Nephron (organoid): ENCODE measurements around the gene RHBDF1.
A peak's percentile ranks its signal among the peaks of the same experiment; 100 is the strongest.

Experiments
- H3K27ac Mint-ChIP-seq, 3 experiments: 2 replicates each; pipeline ENCODE4 v1.8.0; 2020; ENCODE audit warnings: mixed read lengths in 3 of 3, mild to moderate bottlenecking in 2 of 3, moderate library complexity in 1 of 3
- H3K27me3 Mint-ChIP-seq: 2 replicates; pipeline ENCODE4 v1.8.0; 2021; ENCODE audit warnings: low read depth, mild to moderate bottlenecking, moderate library complexity, mixed read lengths
- H3K36me3 Mint-ChIP-seq: 2 replicates; pipeline ENCODE4 v1.8.0; 2020; ENCODE audit warnings: low read depth, mixed read lengths
- H3K4me1 Mint-ChIP-seq: 2 replicates; pipeline ENCODE4 v1.8.0; 2020; ENCODE audit warnings: mixed read lengths
- H3K4me3 Mint-ChIP-seq, 3 experiments: 2 replicates each; pipeline ENCODE4 v1.8.0; 2020; ENCODE audit warnings: mild to moderate bottlenecking in 3 of 3, mixed read lengths in 3 of 3, moderate library complexity in 2 of 3
- H3K9me3 Mint-ChIP-seq: 2 replicates; pipeline ENCODE4 v1.8.0; 2020; ENCODE audit warnings: mixed read lengths
- TF ChIP-seq, protein P1 (sequence below), 3 experiments: fragments of 200-600 bp; sonication (generic); IDR thresholded peaks; one replicate each; pipeline ENCODE4 v1.5.0; 2021; ENCODE audit warnings: antibody characterized with exemption in 3 of 3; ENCODE audit not compliant: unreplicated experiment in 3 of 3

The RHBDF1 gene, protein sequence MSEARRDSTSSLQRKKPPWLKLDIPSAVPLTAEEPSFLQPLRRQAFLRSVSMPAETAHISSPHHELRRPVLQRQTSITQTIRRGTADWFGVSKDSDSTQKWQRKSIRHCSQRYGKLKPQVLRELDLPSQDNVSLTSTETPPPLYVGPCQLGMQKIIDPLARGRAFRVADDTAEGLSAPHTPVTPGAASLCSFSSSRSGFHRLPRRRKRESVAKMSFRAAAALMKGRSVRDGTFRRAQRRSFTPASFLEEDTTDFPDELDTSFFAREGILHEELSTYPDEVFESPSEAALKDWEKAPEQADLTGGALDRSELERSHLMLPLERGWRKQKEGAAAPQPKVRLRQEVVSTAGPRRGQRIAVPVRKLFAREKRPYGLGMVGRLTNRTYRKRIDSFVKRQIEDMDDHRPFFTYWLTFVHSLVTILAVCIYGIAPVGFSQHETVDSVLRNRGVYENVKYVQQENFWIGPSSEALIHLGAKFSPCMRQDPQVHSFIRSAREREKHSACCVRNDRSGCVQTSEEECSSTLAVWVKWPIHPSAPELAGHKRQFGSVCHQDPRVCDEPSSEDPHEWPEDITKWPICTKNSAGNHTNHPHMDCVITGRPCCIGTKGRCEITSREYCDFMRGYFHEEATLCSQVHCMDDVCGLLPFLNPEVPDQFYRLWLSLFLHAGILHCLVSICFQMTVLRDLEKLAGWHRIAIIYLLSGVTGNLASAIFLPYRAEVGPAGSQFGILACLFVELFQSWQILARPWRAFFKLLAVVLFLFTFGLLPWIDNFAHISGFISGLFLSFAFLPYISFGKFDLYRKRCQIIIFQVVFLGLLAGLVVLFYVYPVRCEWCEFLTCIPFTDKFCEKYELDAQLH

DNA sequence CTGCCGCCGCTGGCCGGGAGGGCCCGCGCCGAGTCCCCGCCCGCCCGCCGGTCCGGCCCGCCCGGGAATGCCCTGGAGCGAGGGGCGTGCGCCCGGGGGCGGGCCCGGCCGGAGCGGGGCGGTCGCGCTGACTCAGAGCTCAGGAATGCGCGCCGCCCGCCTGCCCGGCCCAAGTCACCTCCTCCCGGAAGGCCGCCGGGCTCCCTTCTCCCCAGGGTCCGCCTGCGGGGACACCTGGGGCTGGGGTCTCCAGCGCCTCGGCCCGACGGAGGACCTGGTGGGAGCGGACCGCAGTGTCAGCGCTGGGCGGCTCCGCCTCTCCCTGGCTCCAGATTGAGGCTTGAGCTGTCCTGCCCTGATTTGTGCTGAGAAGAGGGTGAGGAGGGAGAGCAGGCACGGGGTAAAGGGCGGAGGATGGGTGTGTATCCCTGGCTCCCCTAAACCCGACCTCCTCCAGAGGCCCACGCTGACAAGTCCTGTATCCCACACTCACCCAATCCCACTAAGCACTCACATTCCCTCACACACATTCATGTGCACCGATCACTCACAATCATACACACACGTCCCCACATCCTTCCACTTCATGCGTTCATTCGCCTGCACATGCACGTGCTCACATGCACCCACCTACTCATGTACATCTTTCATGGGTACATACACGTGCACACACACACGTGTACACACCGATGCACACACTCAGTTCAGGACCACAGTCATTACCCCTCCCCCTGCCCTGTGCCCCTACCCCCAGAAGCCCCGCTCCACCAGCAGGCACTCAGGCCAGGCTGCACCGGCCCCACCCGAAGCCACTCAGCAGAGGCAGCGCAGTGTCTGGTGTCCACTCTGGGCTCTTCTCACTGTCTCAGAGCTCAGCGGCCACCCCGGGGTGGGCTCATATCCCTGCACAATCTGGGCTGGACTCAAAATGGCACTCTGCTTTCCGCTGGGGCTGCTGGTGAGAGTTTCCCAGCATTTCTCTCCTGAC, at the start of gene RHBDF1:
RHBDF1 (minus strand) TSS at position 71 of the 988 bp plus-strand sequence. CDS start 7,616 bp downstream, outside the sequence.
- TF ChIP-seq, protein P1, sequence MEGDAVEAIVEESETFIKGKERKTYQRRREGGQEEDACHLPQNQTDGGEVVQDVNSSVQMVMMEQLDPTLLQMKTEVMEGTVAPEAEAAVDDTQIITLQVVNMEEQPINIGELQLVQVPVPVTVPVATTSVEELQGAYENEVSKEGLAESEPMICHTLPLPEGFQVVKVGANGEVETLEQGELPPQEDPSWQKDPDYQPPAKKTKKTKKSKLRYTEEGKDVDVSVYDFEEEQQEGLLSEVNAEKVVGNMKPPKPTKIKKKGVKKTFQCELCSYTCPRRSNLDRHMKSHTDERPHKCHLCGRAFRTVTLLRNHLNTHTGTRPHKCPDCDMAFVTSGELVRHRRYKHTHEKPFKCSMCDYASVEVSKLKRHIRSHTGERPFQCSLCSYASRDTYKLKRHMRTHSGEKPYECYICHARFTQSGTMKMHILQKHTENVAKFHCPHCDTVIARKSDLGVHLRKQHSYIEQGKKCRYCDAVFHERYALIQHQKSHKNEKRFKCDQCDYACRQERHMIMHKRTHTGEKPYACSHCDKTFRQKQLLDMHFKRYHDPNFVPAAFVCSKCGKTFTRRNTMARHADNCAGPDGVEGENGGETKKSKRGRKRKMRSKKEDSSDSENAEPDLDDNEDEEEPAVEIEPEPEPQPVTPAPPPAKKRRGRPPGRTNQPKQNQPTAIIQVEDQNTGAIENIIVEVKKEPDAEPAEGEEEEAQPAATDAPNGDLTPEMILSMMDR (IDR thresholded peaks at IDR 0.05; ENCODE audit: unreplicated experiment in 3 of 3) = no peak
- Mint-ChIP-seq H3K4me1 (peaks cover 51% of the 10 kb centered on the region), H3K4me3 (peak within 1 kb of the TSS; percentile 85 to 95 (median 91)), H3K9me3 (no peaks in the 10 kb centered on the region), H3K36me3 (no peaks in the 10 kb centered on the region), H3K27ac (peak within 1 kb of the TSS; percentile 87 to 97 (median 95)), H3K27me3 (no peaks in the 10 kb centered on the region)

DNA sequence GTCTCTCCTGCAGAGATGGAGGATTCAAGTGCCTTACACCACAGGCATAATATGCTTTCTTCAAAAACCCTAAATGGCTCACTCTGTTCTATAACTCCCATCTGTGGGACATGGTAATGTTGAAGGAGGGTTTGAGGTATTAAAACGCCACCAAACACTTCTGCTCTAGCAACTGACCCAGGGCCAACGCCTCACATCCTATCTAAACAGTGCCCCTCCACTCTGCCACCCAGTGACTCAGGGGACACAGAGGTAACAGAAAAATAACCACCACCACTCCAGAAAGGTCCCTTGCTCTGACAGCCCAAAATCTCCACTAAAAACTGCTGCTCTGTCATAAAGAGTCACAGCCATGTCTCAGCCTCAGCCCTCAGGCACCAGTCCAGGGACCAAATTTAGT, 48.3 kb upstream of the RHBDF1 start:
- no peaks in the 10 kb centered on the region for H3K27me3 Mint-ChIP-seq
- TF ChIP-seq, protein P1 (IDR thresholded peaks at IDR 0.05; ENCODE audit: unreplicated experiment in 3 of 3) = no peak
- no peaks in the 10 kb centered on the region for H3K4me1 Mint-ChIP-seq
- H3K36me3 Mint-ChIP-seq = peaks cover 6% of the 10 kb centered on the region
- no peak overlapping the region for H3K27ac Mint-ChIP-seq
- no peak overlapping the region for H3K4me3 Mint-ChIP-seq
- no peaks in the 10 kb centered on the region for H3K9me3 Mint-ChIP-seq

GRCh38 chr16:119835-120491, 47.5 kb upstream of the RHBDF1 start:
- H3K4me1 Mint-ChIP-seq = no peaks in the 10 kb centered on the region
- H3K4me3 Mint-ChIP-seq = no peak overlapping the region
- H3K27ac Mint-ChIP-seq = no peak overlapping the region
- no peaks in the 10 kb centered on the region for H3K27me3 Mint-ChIP-seq
- TF ChIP-seq, protein P1 (IDR thresholded peaks at IDR 0.05; ENCODE audit: unreplicated experiment in 3 of 3) = no peak
- no peaks in the 10 kb centered on the region for H3K9me3 Mint-ChIP-seq
- H3K36me3 Mint-ChIP-seq = peaks cover 6% of the 10 kb centered on the region

GRCh38 chr16:119295-119694, 46.9 kb upstream of the RHBDF1 start:
- Mint-ChIP-seq H3K27me3 (no peaks in the 10 kb centered on the region), H3K36me3 (peaks cover 9% of the 10 kb centered on the region), H3K4me1 (no peaks in the 10 kb centered on the region), H3K4me3 (no peak overlapping the region), H3K9me3 (no peaks in the 10 kb centered on the region), H3K27ac (no peak overlapping the region)
- TF ChIP-seq, protein P1 (IDR thresholded peaks at IDR 0.05; ENCODE audit: unreplicated experiment in 3 of 3) = no peak

DNA sequence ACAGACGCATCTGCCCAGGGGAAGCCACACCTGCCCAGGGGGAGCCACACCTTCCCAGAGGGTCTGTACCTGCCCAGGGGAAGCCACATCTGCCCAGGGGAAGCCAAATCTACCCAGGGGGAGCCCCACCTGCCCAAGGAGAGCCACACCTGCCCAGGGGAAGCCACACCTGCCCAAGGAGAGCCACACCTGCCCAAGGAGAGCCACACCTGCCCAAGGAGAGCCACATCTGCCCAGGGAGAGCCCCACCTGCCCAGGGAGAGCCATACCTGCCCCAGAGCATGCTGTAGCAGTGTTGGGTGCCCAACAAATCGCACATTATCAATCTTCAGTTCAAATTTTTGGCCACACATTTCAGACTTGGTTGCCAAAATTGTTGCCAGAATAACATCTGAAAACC, 46.4 kb upstream of the RHBDF1 start:
- H3K36me3 Mint-ChIP-seq = peaks cover 11% of the 10 kb centered on the region
- H3K9me3 Mint-ChIP-seq = no peaks in the 10 kb centered on the region
- H3K4me3 Mint-ChIP-seq = no peak overlapping the region
- no peak overlapping the region for H3K27ac Mint-ChIP-seq
- TF ChIP-seq, protein P1 (IDR thresholded peaks at IDR 0.05; ENCODE audit: unreplicated experiment in 3 of 3) = no peak
- no peaks in the 10 kb centered on the region for H3K27me3 Mint-ChIP-seq
- H3K4me1 Mint-ChIP-seq = no peaks in the 10 kb centered on the region
